Measurements from ENCODE around the gene RAB3IP. TPM values are rescaled to one million over a fixed set of nuclear protein-coding genes. Genes with fewer than 3 reads are reported as not detected.
"Not testable (repeated sequence)": the region's sequence is repeated elsewhere in the genome, so short reads cannot be mapped to it uniquely, and the experiment has no call there.

RAB3IP gene
- total RNA-seq, 1 donor from 2014 or later: 33.6 TPM

DNA sequence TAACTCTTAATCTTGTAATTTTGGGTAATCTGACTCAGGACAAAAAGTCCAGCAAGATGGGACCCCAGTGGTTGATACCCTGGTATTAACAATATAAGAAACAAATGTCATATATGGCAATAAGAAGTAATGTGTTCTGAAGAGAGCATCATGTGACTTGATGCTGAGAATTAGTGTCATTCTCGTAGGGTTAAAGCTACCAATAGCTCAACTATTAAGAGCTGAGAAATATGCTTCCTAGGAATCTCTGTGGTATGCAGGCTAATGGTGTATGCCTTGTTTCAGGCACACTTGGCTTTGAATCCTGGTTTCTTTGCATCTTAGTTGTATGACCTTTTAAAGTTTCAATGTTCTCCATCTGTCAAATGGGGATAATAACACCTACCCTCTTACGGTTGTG is 95.5 kb downstream of the RAB3IP start:
- intact Hi-C loops (cut with micrococcal nuclease): no loop called here
- no peak for DNase-seq
- Mint-ChIP-seq H3K9me3 (no peaks in the 10 kb centered on the region), H3K36me3 (ENCODE audit: low read depth) (no peaks in the 10 kb centered on the region), H3K4me1 (no peaks in the 10 kb centered on the region), H3K4me3 (no peak overlapping the region), H3K27ac (no peak overlapping the region), H3K27me3 (peaks cover 8% of the 10 kb centered on the region)

DNA sequence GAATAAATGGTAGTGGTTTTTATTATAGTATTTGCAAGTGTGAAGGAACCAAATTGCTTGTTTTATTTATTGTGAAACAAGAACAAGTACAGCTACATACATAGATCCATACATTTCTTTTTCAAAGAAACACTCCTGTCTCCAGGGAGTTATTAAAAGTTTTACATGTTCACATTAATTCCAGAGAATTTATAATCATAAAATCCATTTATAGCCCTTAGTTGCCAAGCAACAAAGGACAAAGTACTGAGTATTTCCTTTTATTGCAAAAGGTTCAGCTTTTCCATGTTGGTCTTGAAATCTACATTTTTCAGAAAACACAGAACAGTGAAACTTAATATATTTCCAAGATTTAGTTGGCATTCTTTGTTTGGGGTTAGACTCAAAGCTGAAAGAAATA is 95.9 kb downstream of the RAB3IP start:
- Mint-ChIP-seq H3K27ac (no peak overlapping the region), H3K27me3 (peaks cover 7% of the 10 kb centered on the region), H3K4me1 (no peaks in the 10 kb centered on the region), H3K9me3 (no peaks in the 10 kb centered on the region), H3K36me3 (ENCODE audit: low read depth) (no peaks in the 10 kb centered on the region), H3K4me3 (no peak overlapping the region)
- intact Hi-C loops (cut with micrococcal nuclease): no loop called here
- no peak for DNase-seq

DNA sequence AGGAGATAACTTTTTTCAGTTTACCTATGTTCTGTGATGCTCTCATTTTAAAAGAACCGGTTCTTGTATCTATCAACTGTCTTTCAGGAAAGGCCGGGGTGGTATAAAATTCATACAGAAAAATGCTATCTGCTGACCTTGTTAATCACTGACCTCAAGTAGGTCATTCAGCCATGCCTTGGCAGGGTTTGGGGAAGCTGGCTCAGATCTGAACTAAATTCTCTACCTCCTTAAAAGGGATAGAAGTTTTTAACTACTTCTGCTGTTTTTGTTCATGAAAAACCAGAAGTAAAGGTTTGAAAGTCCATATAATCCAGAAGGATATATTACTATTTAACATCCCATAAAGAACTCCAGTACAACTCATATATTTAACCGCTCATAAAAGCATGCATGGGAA is 96.4 kb downstream of the RAB3IP start:
- no peak overlapping the region for H3K27ac Mint-ChIP-seq
- intact Hi-C loops (cut with micrococcal nuclease): no loop called here
- DNase-seq: no peak
- no peak overlapping the region for H3K4me3 Mint-ChIP-seq
- H3K36me3 Mint-ChIP-seq (ENCODE audit: low read depth): no peaks in the 10 kb centered on the region
- H3K9me3 Mint-ChIP-seq: no peaks in the 10 kb centered on the region
- H3K27me3 Mint-ChIP-seq: peaks cover 7% of the 10 kb centered on the region
- no peaks in the 10 kb centered on the region for H3K4me1 Mint-ChIP-seq

GRCh38 chr12:69836015-69836414 is 97.4 kb downstream of the RAB3IP start:
- Mint-ChIP-seq H3K36me3 (ENCODE audit: low read depth) (no peaks in the 10 kb centered on the region), H3K27ac (no peak overlapping the region), H3K27me3 (peaks cover 10% of the 10 kb centered on the region), H3K9me3 (no peaks in the 10 kb centered on the region), H3K4me1 (no peaks in the 10 kb centered on the region), H3K4me3 (no peak overlapping the region)
- intact Hi-C loops (cut with micrococcal nuclease): no loop called here
- DNase-seq: no peak

DNA sequence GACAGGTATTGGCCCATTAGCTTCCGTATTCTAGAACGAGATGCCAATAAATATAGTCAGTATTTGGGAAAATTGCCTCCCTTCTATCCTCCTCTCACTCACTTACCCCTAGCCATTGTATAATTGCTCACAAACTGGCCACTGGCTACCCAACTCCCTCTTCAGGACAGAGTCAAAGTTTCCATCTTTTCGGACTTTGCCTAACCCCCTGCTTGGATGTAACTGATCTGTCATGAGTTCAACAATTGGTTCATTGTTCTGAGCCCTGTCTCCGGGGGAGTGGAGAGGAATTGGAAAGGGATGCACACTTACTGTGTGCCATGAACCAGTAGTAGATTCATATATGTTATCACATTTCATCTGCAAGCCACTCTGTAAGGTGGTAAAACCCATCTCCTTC is 98.5 kb downstream of the RAB3IP start:
- Mint-ChIP-seq H3K36me3 (ENCODE audit: low read depth) (no peaks in the 10 kb centered on the region), H3K27me3 (peaks cover 7% of the 10 kb centered on the region), H3K4me1 (no peaks in the 10 kb centered on the region), H3K4me3 (no peak overlapping the region), H3K27ac (no peak overlapping the region), H3K9me3 (no peaks in the 10 kb centered on the region)
- no peak for DNase-seq
- intact Hi-C loops (cut with micrococcal nuclease): no loop called here

GRCh38 chr12:69837657-69838415 is 99.2 kb downstream of the RAB3IP start:
- no peak overlapping the region for H3K4me3 Mint-ChIP-seq
- intact Hi-C loops (cut with micrococcal nuclease): no loop called here

GRCh38 chr12:69840727-69841126 is 102.1 kb downstream of the RAB3IP start:
- Mint-ChIP-seq H3K27me3 (peaks cover 3% of the 10 kb centered on the region), H3K9me3 (no peaks in the 10 kb centered on the region), H3K4me1 (no peaks in the 10 kb centered on the region), H3K36me3 (ENCODE audit: low read depth) (no peaks in the 10 kb centered on the region), H3K27ac (no peak overlapping the region), H3K4me3 (no peak overlapping the region)
- no peak for DNase-seq
- intact Hi-C loops (cut with micrococcal nuclease): no loop called here

More at GRCh38 chr12:69837657-69838415, 99.2 kb downstream of the RAB3IP start:
- Mint-ChIP-seq H3K27ac (no peak overlapping the region), H3K9me3 (no peaks in the 10 kb centered on the region), H3K36me3 (ENCODE audit: low read depth) (no peaks in the 10 kb centered on the region), H3K4me1 (no peaks in the 10 kb centered on the region), H3K27me3 (peaks cover 3% of the 10 kb centered on the region)
- no peak for DNase-seq

DNA sequence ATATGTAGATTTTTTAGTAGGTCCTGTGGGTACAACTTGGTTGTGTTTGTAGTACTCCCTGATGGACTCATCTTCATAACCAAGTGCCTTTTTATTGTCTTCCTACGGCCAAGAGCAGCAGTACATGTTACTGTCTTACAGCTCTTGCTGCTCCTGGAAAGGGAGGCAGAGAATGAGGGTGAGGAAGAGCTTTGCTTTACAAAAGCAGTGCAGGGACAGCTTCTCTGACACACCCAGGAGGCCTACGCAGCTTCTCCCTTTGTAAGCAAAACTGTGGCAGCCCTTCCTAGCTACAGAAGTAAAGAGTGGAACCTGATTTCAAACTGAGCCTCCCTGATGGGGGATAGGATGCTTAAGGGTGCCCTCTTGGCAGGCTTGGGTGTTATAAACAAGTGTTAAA is 104.9 kb downstream of the RAB3IP start:
- H3K27me3 Mint-ChIP-seq: peaks cover 5% of the 10 kb centered on the region
- H3K4me3 Mint-ChIP-seq: no peak overlapping the region
- H3K9me3 Mint-ChIP-seq: no peaks in the 10 kb centered on the region
- H3K4me1 Mint-ChIP-seq: no peaks in the 10 kb centered on the region
- intact Hi-C loops (cut with micrococcal nuclease): no loop called here
- H3K27ac Mint-ChIP-seq: no peak overlapping the region
- no peak for DNase-seq
- H3K36me3 Mint-ChIP-seq (ENCODE audit: low read depth): no peaks in the 10 kb centered on the region

DNA sequence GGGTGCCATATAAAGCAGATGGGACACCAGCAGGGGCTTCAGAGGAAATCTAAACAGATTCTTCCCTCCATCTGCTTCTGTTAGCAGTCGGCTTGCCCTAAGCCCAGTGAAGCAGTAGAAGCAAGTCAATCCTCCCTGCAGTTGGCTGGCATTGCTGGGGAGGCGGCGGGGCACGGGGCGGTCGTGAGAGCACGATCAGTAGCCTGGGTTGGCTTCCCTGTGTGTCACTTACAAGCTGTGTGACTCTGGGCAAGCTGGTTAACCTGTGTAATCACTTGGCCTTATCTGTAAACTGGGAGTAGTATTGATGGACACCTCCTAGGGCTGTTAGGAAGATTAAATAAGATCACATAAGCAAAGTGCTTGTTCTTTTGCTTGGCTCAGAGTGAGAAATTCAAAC is 105.8 kb downstream of the RAB3IP start:
- no peak overlapping the region for H3K4me3 Mint-ChIP-seq
- no peaks in the 10 kb centered on the region for H3K36me3 Mint-ChIP-seq (ENCODE audit: low read depth)
- intact Hi-C loops (cut with micrococcal nuclease): no loop called here
- no peaks in the 10 kb centered on the region for H3K4me1 Mint-ChIP-seq
- DNase-seq: no peak
- H3K9me3 Mint-ChIP-seq: no peaks in the 10 kb centered on the region
- H3K27ac Mint-ChIP-seq: no peak overlapping the region
- H3K27me3 Mint-ChIP-seq: peaks cover 5% of the 10 kb centered on the region

- no peak for DNase-seq
- Mint-ChIP-seq H3K36me3 (ENCODE audit: low read depth) (no peaks in the 10 kb centered on the region), H3K27me3 (peaks cover 5% of the 10 kb centered on the region), H3K4me3 (no peak overlapping the region), H3K9me3 (no peaks in the 10 kb centered on the region), H3K4me1 (no peaks in the 10 kb centered on the region), H3K27ac (no peak overlapping the region)
- intact Hi-C loops (cut with micrococcal nuclease): no loop called here
These were observed 106.2 kb downstream of the RAB3IP start for GRCh38 chr12:69844836-69845235.

GRCh38 chr12:69846976-69847375 is 108.3 kb downstream of the RAB3IP start:
- no peaks in the 10 kb centered on the region for H3K4me1 Mint-ChIP-seq
- no peak overlapping the region for H3K4me3 Mint-ChIP-seq
- H3K27me3 Mint-ChIP-seq: peaks cover 3% of the 10 kb centered on the region
- intact Hi-C loops (cut with micrococcal nuclease): no loop called here
- DNase-seq: no peak
- no peak overlapping the region for H3K27ac Mint-ChIP-seq
- H3K36me3 Mint-ChIP-seq (ENCODE audit: low read depth): no peaks in the 10 kb centered on the region
- H3K9me3 Mint-ChIP-seq: no peaks in the 10 kb centered on the region

DNA sequence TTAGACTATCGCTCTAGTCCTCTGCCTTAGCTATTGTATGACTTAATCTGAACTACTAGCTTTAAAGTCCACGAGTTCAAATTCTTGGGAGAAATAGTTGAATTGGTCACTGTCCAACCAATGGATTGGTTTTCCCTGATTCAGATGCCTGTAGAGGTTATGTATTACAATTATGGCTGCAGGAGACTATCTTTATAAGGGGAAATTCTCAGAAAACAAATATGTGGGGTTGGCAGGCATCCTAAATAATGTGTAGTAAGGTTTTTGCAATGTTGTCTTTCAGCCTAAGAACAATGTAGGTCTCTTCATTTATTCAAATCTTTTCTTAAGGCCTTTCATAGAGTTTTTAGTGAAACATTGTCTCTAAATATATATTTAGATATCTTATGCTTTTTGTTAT is 113.3 kb downstream of the RAB3IP start:
- H3K9me3 Mint-ChIP-seq: no peaks in the 10 kb centered on the region

GRCh38 chr12:69853176-69853961 is 114.7 kb downstream of the RAB3IP start:
- H3K27me3 Mint-ChIP-seq; intact Hi-C loops (cut with micrococcal nuclease); DNase-seq; H3K36me3 Mint-ChIP-seq (ENCODE audit: low read depth); H3K4me1 Mint-ChIP-seq; H3K27ac Mint-ChIP-seq; H3K4me3 Mint-ChIP-seq; H3K9me3 Mint-ChIP-seq: not testable (repeated sequence)

More for the DNA sequence above, 113.3 kb downstream of the RAB3IP start:
- H3K4me3 Mint-ChIP-seq: no peak overlapping the region
- H3K27ac Mint-ChIP-seq: no peak overlapping the region
- no peak for DNase-seq
- no peaks in the 10 kb centered on the region for H3K4me1 Mint-ChIP-seq
- H3K36me3 Mint-ChIP-seq (ENCODE audit: low read depth): no peaks in the 10 kb centered on the region
- intact Hi-C loops (cut with micrococcal nuclease): no loop called here
- peaks cover under 1% of the 10 kb centered on the region for H3K27me3 Mint-ChIP-seq

- Mint-ChIP-seq H3K36me3 (ENCODE audit: low read depth) (no peaks in the 10 kb centered on the region), H3K27ac (no peak overlapping the region), H3K4me1 (no peaks in the 10 kb centered on the region), H3K4me3 (no peak overlapping the region), H3K9me3 (no peaks in the 10 kb centered on the region), H3K27me3 (no peaks in the 10 kb centered on the region)
- intact Hi-C loops (cut with micrococcal nuclease): no loop called here
- DNase-seq: no peak
These were observed 128.0 kb downstream of the RAB3IP start for GRCh38 chr12:69866698-69867097.
